H1 (cell line): ENCODE results near the gene TMEM145. TPM values are rescaled to one million over a fixed set of nuclear protein-coding genes. Genes with fewer than 3 reads are reported as not detected.
A peak's percentile ranks its signal among the peaks of the same experiment; 100 is the strongest.

Experiments
- CHD7 ChIP-seq: fragments of 300-600 bp; sonication (generic); IDR thresholded peaks from 2 replicates; pipeline ENCODE4 v1.7.1; 2012; ENCODE audit warnings: low read length, moderate library complexity, mild to moderate bottlenecking, inconsistent platforms; ENCODE audit not compliant: insufficient replicate concordance
- CREB1 ChIP-seq: IDR thresholded peaks from 2 replicates; pipeline ENCODE4 v1.6.1; 2012; ENCODE audit warnings: inconsistent platforms
- EGR1 ChIP-seq: IDR thresholded peaks from 2 replicates; pipeline ENCODE4 v1.6.1; 2011; ENCODE audit warnings: low read depth, low read length, borderline replicate concordance
- EZH2 ChIP-seq: fragments of 200-600 bp; sonication (generic); IDR thresholded peaks from 2 replicates; pipeline ENCODE4 v1.7.1; 2012; ENCODE audit warnings: low read depth, mild to moderate bottlenecking, moderate library complexity, low read length, inconsistent platforms; ENCODE audit not compliant: severe bottlenecking
- KDM4A ChIP-seq: IDR thresholded peaks from one replicate; pipeline ENCODE4 v1.7.1; 2012; ENCODE audit warnings: low read depth, mild to moderate bottlenecking, moderate library complexity, low read length, inconsistent platforms; ENCODE audit not compliant: severe bottlenecking
- NRF1 ChIP-seq: IDR thresholded peaks from 2 replicates; pipeline ENCODE4 v1.6.1; 2011; ENCODE audit warnings: mild to moderate bottlenecking, low read depth, low read length, improper control_type of control experiment
- POU5F1 ChIP-seq: IDR thresholded peaks from 2 replicates; pipeline ENCODE4 v1.6.1; 2011; ENCODE audit warnings: low read depth, mild to moderate bottlenecking, low read length, moderate library complexity
- RAD21 ChIP-seq, 2 experiments: IDR thresholded peaks in 1 of 2; conservative IDR thresholded peaks in 1 of 2; 2 replicates each; pipeline ENCODE4 v1.6.1; 2011; ENCODE audit warnings: low read depth in 2 of 2, low read length in 2 of 2, improper control_type of control experiment in 1 of 2, inconsistent platforms in 1 of 2, mild to moderate bottlenecking in 1 of 2, moderate library complexity in 1 of 2
- SP4 ChIP-seq: IDR thresholded peaks from 2 replicates; pipeline ENCODE4 v1.6.1; 2012; ENCODE audit warnings: low read length, inconsistent platforms
- TCF12 ChIP-seq: IDR thresholded peaks from 2 replicates; pipeline ENCODE4 v1.6.1; 2011; ENCODE audit warnings: low read depth, mild to moderate bottlenecking, low read length
- YY1 ChIP-seq: IDR thresholded peaks from 2 replicates; pipeline ENCODE4 v1.6.1; 2011; ENCODE audit warnings: low read depth, mild to moderate bottlenecking, low read length
- polyA plus RNA-seq, 7 experiments: library from polyadenylated mRNA; depleted of rRNA in 3 of 7; stranded (reverse) in 5 of 7; unstranded in 2 of 7; fragments of >200 nt in 5 of 7; fragments of 200-250 nt in 2 of 7; gene quantifications; 1 replicate in 5 of 7; 2 replicates in 1 of 7; 4 replicates in 1 of 7; pipeline versions ENCODE4 v1.2.1 to v1.2.3, GENCODE V29; 2011 to 2013; ENCODE audit warnings: missing spikeins in 2 of 7, mixed read lengths in 2 of 7
- total RNA-seq: library from RNA; stranded (reverse); fragmentation: NEBNext Ultra II Directional; extraction: Animal tissue kit (Norgen Biotek cat#: 25700); gene quantifications from 2 replicates; pipeline ENCODE4 v1.2.1, GENCODE V29; 2021

Gene TMEM145
- total and polyA plus RNA-seq, 2 of the 8 experiments (the other 6 are each of a cell fraction or from before 2014, with no cell fraction given), result 2.3 to 4.7 TPM

- TF ChIP-seq CHD7 (no peak), YY1 (peak; percentile 85), EZH2 (no peak), POU5F1 (no peak), TCF12 (no peak), EGR1 (no peak), RAD21 (IDR thresholded peaks at IDR 0.05 in 1 of 2, conservative IDR thresholded peaks at IDR 0.05 in 1 of 2; ENCODE audit: low read depth in 2 of 2, low read length in 2 of 2) (no peak), NRF1 (no peak), SP4 (peak; percentile 98), KDM4A (no peak), CREB1 (peak; percentile 84)
Observed at GRCh38 chr19:42268704-42269477, 44.2 kb upstream of the TMEM145 start, which contains the start of gene CIC (continued).
